Activated T-helper 9 cell treated with anti-CD3 and anti-CD28 coated beads, Interleukin-2, amount 50 U/mL, for 16 hours (primary cell): ENCODE measurements around the gene CPLANE2.
"Not testable (repeated sequence)": the region's sequence is repeated elsewhere in the genome, so short reads cannot be mapped to it uniquely, and the experiment has no call there.

Source experiments
- DNase-seq: peaks from one replicate; pipeline ENCODE4 v3.0.0-alpha.2; 2020; ENCODE audit warnings: low read depth

CPLANE2 gene

DNA sequence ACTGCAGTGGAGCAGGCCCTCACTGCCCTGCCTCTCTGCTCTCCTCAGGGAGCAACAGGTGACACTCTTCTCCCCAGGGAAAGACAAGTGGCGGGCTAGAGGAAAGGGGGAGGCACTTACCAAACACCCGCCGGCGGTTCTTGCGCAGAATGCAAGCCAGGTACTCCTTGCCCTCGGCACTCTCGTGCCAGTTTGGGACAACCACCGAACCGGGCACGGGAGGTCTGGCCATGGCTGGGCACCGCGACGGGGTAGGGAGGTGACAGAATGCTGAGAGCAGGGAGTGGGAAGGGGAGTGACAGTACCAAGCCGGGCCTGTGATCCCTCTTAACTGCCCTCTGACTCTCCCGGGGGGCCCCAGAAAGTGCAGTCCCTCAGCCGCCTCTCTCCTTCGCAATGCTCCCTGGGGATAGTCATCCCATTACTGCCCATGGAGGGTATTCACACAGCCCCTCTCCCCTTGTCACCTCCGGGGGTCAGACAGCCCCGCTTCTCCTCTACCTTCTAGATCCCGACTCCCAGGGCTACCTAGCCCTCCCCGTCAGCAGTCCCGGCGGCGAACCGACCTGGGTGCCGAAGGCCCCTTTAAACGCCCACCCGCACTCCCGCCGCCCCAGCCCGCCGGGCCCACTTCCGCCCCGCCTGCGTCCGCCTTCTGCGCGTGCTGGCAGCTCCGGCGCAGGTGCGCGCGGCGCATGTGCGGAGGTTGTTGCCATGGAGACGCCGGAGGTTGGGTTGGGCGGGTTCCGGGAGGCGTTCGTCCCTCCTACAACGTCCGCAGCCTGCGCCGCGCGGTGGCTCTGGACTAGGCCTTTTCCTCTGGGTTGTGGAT is at the start of gene CPLANE2:
Gene CPLANE2, minus strand, starts transcription at position 673 of the 832 bp plus-strand sequence. Its CDS starts 441 bp downstream, at position 232.
- peak; percentile 92 for DNase-seq

- DNase-seq, result no peak
Observed at GRCh38 chr1:16286122-16286521, 49.1 kb upstream of the CPLANE2 start.

DNA sequence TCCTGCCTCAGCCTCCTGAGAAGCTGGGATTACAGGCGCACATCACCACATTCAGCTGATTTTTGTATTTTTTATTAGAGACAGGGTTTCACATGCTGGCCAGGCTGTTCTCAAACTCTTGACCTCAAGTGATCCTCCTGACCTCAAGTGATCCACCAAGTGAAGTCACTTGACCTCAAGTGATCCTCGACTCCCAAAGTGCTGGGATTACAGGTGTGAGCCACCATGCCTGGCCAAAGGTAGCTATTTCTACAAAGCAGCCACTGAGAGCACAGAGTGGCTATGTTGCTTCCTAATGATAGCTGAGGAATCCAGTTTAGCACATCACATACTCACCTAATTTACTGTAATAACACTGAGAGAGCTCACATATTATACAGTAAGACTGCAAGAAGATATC is 44.8 kb upstream of the CPLANE2 start:
- DNase-seq, result no peak

GRCh38 chr1:16279186-16279585 is 42.2 kb upstream of the CPLANE2 start:
- DNase-seq, result no peak

GRCh38 chr1:16276302-16277030 is 39.5 kb upstream of the CPLANE2 start:
- DNase-seq, result no peak

- DNase-seq, result no peak
Observed at GRCh38 chr1:16275591-16275990, 38.6 kb upstream of the CPLANE2 start.

DNA sequence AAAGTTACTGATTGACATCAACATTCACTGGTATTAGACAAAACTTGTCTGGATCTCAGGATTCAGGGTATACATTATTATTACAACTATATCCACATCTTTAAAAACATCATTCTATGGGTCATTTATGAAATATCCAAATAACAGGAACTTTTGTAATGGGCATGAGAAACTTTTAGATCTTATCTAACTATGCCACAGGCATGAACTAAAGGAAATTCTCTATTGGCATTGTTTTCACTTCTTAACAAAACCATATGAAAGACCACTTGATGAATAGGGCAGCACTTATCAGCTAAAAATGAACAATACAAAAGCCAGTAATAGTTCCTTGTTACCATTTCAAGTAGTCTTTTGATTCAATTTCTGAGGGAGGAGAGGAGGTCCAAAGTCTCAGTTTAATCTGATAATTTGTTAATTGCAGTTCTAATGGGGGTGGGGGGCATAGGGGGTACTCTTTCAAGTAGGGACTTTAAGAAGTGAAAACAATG is 30.8 kb upstream of the CPLANE2 start:
- no peak for DNase-seq

GRCh38 chr1:16266411-16267118 is 29.6 kb upstream of the CPLANE2 start:
- no peak for DNase-seq

DNA sequence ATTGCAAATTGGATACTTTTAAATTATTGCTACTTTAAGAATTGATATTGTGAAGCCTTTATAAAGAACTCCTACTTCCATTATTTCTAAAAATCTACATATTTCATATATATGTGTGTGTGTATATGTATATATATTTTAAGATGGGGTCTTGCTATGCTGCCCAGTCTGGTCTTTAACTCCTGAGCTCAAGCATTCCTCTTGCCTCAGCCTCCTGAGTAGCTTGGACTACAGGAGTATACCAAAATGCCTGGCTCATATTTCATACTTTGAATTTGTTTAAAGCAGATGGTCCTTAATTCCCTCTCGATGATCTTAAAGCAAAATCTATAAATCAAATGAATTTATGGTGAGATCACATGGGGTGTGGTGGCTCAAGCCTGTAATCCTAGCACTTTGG is 25.1 kb upstream of the CPLANE2 start:
- DNase-seq, result no peak

DNA sequence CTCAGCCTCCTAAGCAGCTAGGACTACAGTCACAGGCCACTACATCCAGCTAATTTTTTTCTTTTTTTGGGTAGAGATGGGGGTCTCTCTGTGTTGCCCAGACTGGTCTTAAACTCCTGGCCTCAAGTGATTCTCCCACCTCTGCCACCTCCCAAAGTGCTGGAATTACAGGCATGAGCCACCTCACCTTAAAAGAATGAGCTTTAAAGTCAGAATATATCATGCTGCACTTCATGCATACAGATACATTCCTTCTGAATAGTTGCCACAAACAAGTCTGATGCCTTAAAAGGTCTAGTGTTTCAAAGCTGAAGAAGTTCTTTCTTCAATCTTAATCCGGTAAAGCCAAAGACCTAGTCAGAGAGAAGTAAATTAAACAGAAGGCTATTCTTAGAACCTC is 23.8 kb upstream of the CPLANE2 start:
- DNase-seq, result no peak

- no peak for DNase-seq
Observed at GRCh38 chr1:16258591-16259135, 21.7 kb upstream of the CPLANE2 start.

DNA sequence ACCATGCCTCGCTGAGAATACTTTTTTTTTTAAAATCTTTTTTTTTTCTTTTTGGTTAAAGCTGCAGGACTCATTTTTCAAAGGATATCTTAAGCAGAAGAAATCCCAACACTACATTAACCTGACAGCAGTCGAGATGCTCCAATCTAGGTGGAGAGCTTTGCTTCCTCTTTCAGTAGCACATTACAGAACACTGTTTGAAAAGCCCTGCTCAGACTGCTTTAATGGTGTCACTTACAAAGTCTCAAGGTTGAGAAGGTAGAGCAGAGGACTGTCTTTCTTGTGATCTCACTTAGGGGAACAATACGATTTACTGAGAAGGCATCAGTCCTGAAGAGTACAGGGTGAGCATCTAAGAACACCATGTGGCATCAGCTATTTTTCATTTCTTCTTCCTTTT is 21.0 kb upstream of the CPLANE2 start:
- no peak for DNase-seq

DNA sequence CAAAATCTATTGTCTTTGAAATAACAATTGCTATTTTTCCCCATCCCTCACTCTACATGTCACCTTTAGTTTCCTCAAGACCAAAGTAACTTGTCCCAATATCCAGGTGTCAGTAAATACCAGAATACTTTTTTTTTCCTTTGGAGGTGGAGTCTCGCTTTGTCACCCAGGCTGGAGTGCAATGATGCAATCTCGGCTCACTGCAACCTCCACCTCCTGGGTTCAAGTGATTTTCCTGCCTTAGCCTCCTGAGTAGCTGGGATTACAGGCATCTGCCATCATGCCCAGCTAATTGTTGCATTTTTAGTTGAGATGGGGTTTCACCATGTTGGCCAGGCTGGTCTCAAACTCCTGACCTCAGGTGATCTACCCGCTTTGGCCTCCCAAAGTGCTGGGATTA is 20.6 kb upstream of the CPLANE2 start:
- not testable (repeated sequence) for DNase-seq

GRCh38 chr1:16256478-16256877 is 19.5 kb upstream of the CPLANE2 start:
- DNase-seq, result no peak

DNA sequence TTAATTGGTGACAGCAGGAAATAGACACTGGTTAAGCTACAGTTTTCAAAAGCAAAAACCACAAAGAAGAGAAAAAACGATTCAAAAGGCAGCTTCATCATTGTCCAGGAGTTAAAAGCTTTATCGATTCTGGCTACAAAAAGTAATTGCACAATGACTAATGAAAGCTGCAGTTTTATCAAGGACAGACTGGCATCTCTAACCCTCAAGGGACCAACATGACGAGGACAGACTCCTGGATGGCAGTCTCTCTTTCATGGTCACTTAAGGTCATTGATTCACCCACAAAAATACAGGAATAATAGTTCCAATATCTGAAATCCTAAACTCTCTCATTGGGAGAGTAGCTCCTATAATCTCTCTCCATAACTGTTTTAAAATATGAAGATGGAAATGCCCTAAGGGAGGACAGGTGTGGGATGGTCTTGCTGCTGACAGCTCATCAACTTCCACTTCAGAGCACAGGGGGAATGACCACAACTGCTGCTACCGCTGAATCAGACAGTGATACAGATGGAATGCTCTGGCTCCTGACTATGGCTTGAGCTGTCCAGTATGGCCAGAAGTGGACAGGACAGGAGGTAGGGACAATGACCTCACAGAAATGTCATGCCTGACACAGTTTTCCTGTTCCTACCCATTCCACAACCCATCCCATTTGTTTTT is 17.4 kb upstream of the CPLANE2 start:
- no peak for DNase-seq

DNA sequence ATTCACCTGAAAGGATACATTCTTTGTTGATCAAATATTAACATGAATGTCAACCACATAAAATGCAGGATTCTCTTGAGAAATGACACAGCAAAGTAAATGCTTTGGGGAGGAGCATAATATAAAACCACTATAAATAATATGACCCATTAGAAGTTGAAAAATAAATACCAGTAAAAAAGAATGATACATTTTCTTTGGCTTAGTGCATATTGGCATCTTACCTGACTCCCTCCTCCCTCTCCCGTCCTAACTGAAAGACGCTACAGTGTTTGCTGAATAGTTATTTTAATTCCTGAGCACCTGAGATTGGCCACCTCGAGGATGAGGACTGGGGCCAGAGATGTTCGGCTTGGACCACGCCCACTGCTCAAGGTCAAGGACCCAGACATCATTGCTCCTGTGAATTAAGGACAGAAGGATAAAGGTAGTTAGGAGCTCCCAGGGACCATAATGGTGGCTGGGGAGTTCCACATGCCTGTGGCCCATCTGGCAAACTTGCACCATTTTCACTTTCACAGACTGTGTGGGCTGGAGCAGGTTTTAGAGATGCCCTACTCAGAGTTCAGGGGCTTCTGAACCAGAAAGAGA is 16.4 kb upstream of the CPLANE2 start:
- DNase-seq, result no peak

DNA sequence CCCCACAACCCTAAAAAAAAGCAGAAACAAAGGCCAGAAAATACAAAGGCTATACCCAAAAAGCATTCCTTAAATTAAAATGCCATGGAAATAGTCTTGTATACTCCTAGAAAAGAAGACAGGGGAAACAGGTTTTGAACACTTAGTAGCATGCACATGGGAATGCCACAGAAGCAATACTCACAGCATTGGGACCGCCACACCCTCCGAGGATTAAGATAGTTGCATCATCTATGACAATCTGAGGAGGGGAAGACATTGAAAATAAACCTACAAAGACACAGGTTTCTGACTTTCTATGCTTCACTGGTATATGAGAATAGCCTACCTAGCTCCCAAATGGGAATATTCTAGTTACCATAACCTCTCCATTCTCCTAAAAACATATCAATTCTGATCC is 15.9 kb upstream of the CPLANE2 start:
- no peak for DNase-seq

GRCh38 chr1:16251381-16251780 is 14.4 kb upstream of the CPLANE2 start:
- DNase-seq, result no peak

DNA sequence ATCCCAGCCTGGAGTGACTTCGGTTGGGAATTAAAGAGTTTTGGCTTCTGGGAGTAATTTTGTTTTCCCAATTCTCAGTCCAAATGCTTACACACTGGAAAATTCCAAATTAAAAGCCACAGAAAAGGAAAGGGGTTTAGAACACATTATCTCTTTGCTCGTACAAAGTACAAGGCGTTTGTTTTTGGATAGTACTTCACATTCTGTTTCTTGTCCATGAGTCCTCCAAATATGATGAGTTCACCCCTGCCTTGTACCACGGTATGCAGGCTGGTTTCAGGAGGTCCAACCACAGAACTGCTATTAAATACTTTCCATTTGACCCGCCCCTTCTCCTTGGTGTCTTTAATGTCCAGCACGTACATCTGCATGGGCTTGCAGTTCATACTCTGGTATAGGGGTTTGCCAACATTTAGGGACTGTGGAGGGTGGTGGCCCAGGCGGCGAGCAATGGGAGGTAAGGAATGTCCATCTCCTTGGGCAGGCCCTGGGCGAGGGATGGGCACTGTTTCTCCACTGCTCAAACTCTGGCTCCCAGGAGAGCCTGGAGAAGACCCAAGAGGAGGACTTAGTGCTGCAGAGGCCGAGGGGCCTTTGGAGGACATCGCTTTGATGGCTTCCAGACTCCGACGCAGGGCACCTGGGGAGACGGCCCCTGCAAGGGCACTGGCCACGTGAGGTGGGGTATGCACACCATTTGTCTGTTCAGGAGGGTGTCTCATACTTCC is 13.7 kb upstream of the CPLANE2 start:
- no peak for DNase-seq

- no peak for DNase-seq
Observed at GRCh38 chr1:16249596-16250241, 12.7 kb upstream of the CPLANE2 start.
